T-helper 1 cell treated with Interleukin-12 subunit alpha and Interleukin-12 subunit beta and Interleukin-4 antibody, amounts not matched to agents 30 μg/mL and 1 μg/mL, for 36 hours (primary cell): ENCODE data around the gene CCNC.

ENCODE experiments used
- H3K27ac Mint-ChIP-seq: one replicate; pipeline ENCODE4 v1.8.0; 2021; ENCODE audit warnings: mild to moderate bottlenecking, mixed read lengths
- H3K27me3 Mint-ChIP-seq: one replicate; pipeline ENCODE4 v1.8.0; 2021; ENCODE audit warnings: low read depth, mixed read lengths
- H3K36me3 Mint-ChIP-seq: one replicate; pipeline ENCODE4 v1.8.0; 2021; ENCODE audit warnings: low read depth, mixed read lengths
- H3K4me1 Mint-ChIP-seq: one replicate; pipeline ENCODE4 v1.8.0; 2021; ENCODE audit warnings: low read depth, mixed read lengths
- H3K4me3 Mint-ChIP-seq: one replicate; pipeline ENCODE4 v1.8.0; 2021; ENCODE audit warnings: mild to moderate bottlenecking, moderate library complexity, mixed read lengths
- H3K9me3 Mint-ChIP-seq: one replicate; pipeline ENCODE4 v1.8.0; 2021; ENCODE audit warnings: mixed read lengths

Gene CCNC

DNA sequence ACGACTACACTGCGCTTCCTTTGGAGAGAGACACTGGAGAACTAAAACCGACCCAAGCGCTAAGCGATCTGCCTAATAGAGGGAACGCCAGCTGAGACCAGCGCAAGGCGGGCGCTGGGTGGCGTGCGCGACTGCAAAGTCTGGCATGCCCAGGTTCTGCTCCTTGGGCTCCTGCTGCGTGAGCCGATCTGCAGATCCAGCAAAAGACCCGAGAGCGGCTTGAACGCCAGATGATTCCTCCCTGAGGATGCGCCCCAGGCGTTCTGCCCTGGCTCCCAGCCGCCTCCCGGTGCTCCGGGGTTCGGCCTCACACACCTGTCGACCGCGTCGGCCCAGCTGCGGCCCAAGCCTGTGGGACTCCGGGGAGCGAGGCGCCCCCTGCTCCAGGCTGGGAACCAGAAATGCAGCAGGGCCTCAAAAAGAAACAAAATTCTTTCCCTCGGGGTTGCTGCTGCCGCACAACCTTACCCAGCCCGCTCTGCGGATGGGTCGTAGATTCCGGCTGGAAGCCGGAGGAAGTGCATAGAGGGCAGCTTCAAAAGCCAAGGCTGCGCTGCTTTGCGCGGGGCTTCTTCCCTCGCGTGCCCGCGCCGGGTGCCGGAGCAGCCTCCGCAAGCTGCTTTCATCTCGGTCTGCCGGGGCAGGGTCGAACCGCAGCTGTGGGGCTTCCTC, 20.3 kb upstream of the CCNC start:
- Mint-ChIP-seq H3K4me3 (peak overlapping the region; percentile 81), H3K27me3 (peaks cover 83% of the 10 kb centered on the region), H3K4me1 (peaks cover 21% of the 10 kb centered on the region), H3K9me3 (no peaks in the 10 kb centered on the region), H3K36me3 (peaks cover 2% of the 10 kb centered on the region), H3K27ac (no peak overlapping the region)

DNA sequence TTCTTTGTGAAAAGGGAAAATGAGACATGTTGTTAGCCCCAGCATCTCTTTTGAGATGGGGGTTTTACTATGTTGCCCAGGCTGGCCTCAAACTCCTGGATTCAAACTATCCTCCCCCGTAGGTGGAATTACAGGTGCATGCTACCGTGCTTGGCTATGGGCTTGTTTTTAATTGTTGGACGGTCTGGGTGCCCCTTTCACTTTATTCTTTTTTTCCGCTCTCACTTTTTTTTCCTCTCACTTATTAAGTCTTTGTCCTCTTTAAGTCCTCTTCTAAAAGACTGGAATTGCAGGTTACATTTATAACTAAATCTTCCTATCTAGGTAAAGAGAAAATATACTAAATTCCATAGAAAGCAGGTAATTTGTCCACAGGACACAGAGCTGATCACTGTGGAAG, 19.3 kb upstream of the CCNC start:
- H3K4me1 Mint-ChIP-seq: peaks cover 21% of the 10 kb centered on the region
- no peaks in the 10 kb centered on the region for H3K9me3 Mint-ChIP-seq
- H3K27me3 Mint-ChIP-seq: peaks cover 84% of the 10 kb centered on the region
- H3K36me3 Mint-ChIP-seq: peaks cover 2% of the 10 kb centered on the region
- no peak overlapping the region for H3K4me3 Mint-ChIP-seq
- no peak overlapping the region for H3K27ac Mint-ChIP-seq

DNA sequence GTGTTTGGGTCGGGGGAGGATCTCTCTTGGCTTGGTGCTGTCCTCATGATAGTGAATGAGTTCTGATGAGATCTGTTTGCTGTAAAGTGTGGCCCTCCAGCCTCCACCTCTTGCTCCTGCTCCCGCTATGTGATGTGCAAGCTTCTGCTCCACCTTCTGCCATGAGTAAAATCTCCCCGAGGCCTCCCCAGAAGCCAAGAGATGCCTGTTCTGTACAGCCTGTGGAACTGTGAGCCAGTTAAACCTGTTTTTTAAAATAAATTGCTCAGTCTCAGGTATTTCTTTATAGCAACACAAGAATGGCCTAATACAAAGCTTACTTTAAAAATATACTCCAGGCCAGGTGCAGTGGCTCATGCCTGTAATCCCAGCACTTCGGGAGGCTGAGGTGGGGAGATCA, 11.3 kb upstream of the CCNC start:
- peaks cover 5% of the 10 kb centered on the region for H3K4me1 Mint-ChIP-seq
- H3K27ac Mint-ChIP-seq: no peak overlapping the region
- no peak overlapping the region for H3K4me3 Mint-ChIP-seq

DNA sequence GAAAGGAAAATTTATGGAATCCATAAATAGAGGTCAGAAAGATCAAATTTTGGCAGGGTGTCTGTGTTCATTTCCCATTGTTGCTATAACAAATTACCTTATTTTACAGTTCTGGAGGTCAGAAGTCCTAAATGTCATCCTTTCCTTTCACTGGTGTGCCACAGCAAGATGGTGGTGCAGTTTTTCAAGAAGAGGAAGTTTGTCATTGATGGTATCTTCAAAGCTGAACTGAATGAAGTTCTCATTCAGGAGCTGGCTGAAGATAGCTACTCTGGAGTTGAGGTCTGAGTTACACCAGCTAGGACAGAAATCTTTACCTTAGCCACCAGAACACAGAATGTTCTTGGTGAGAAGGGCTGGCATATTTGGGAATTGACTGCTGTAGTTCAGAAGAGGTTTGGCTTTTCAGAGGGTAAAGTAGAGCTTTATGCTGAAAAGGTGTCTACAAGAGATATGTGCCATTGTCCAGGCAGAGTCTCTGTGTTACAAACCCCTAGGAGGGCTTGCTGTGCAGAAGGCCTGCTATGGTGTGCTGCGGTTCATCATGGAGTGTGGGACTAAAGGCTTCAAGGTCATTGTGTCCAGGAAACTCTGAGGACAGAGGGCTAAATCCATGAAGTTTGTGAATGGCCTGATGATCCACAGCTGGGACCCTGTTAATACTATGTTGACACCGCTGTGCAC, 7.2 kb upstream of the CCNC start:
- Mint-ChIP-seq H3K36me3 (peaks cover 1% of the 10 kb centered on the region), H3K4me3 (no peak overlapping the region), H3K27me3 (peaks cover 35% of the 10 kb centered on the region), H3K9me3 (no peaks in the 10 kb centered on the region), H3K27ac (no peak overlapping the region), H3K4me1 (peaks cover 8% of the 10 kb centered on the region)

More for the DNA sequence above, 11.3 kb upstream of the CCNC start:
- Mint-ChIP-seq H3K27me3 (peaks cover 47% of the 10 kb centered on the region), H3K9me3 (no peaks in the 10 kb centered on the region), H3K36me3 (peaks cover 1% of the 10 kb centered on the region)

DNA sequence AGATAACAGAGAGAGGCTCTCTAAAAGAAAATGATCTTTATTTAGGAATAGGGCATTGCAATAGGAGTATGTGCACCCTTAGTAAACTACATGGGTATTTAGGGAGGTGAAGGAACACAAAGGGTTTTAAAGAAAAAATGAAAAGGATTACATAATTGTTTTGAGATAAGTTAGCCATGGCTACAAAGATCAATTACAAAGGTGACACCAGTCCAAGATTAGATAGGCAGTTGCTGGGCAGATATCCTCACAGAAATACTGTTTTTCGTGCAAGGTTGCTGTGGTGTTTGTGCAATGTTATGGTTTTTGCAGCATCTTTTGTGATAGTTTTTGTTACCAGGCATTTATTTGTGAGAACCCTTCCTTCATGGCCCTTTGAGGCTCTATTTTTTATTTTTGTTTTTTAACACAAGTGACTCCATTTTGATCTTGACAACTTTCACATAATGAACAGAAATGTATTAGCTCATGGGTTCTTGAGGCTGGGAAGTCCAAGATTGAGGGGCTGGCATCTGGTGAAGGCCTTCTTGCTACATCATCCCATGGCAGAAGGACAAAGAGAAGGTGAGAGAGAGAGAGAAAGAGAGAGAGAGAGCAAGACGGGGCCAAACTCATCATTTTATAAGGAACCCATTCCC, 5.6 kb upstream of the CCNC start:
- peaks cover 1% of the 10 kb centered on the region for H3K36me3 Mint-ChIP-seq
- no peak overlapping the region for H3K27ac Mint-ChIP-seq
- H3K27me3 Mint-ChIP-seq: peaks cover 25% of the 10 kb centered on the region
- H3K4me1 Mint-ChIP-seq: peaks cover 9% of the 10 kb centered on the region
- no peaks in the 10 kb centered on the region for H3K9me3 Mint-ChIP-seq
- no peak overlapping the region for H3K4me3 Mint-ChIP-seq

DNA sequence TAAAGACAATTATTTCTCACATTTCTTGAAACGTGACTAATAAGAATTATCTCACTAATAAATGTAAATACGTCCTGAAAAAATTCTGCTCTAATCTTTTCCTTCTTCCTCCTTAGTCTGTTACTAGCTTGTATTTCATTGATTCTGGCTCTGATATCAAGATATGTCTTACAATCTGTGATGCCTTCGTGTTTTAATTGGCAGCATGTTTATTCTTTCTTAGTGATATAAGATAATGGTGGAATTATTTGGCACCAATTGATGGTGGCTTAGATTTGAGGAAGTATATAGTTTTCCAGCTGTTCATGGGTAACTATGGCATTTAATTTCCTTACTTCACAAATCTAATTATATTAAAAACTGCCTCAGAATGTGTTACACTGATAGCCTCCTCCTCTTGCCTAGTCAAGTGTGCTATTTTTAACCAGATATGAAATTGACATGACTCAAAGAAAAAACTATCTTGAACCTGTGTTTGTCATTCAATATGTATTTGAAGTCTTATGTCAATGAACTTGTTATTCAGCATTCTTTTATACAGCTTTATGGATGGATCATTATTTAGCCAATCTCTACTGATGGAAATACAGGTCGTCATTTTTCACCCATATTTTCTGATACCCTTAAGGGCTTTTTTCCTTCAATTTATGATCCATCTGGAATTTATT, 5.3 kb downstream of the CCNC start:
- Mint-ChIP-seq H3K36me3 (peaks cover 8% of the 10 kb centered on the region), H3K4me3 (no peak overlapping the region), H3K27ac (no peak overlapping the region), H3K9me3 (no peaks in the 10 kb centered on the region), H3K27me3 (no peaks in the 10 kb centered on the region), H3K4me1 (peaks cover 16% of the 10 kb centered on the region)

DNA sequence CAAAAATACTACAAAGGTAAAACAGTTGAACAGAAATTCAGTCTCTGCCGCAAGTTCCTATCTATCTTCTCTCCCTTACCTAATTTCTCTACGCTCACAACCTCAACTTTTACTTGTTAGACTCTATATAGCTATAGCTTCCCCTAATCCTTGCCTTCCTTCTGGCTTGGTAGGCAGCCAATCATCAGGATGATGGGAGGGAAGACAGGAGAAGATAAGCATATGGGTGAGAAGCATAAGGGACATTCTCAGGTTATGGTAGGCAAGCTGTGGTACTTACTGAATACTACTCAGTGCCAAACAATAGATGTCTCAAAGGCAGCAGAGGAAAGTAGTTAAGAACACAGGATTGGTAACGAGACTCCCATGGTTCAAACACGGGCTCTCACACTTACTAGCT, 7.8 kb downstream of the CCNC start:
- Mint-ChIP-seq H3K4me1 (peaks cover 4% of the 10 kb centered on the region), H3K36me3 (peaks cover 19% of the 10 kb centered on the region), H3K4me3 (no peak overlapping the region), H3K27ac (no peak overlapping the region), H3K9me3 (no peaks in the 10 kb centered on the region), H3K27me3 (no peaks in the 10 kb centered on the region)

DNA sequence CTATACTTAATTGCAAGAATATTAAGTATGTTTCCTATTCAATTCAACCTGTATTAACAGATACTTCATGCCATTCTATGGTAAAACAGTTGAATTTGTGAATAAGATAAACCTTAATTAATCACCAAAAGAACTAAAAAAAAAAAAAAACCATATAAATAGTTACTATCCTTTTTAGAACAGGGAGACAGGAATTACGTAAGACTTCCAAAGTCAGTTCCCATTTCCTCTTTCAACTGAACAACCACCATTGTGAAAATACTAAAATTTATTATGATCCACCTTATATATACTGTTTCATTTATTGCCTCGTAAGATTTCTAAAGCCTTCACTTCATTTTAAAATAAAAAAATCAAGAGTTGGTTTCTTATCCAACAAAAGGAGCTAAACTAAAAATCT, 9.4 kb downstream of the CCNC start:
- H3K27me3 Mint-ChIP-seq: no peaks in the 10 kb centered on the region
- peaks cover 2% of the 10 kb centered on the region for H3K4me1 Mint-ChIP-seq
- H3K4me3 Mint-ChIP-seq: no peak overlapping the region
- no peak overlapping the region for H3K27ac Mint-ChIP-seq
- H3K36me3 Mint-ChIP-seq: peaks cover 26% of the 10 kb centered on the region
- H3K9me3 Mint-ChIP-seq: no peaks in the 10 kb centered on the region

DNA sequence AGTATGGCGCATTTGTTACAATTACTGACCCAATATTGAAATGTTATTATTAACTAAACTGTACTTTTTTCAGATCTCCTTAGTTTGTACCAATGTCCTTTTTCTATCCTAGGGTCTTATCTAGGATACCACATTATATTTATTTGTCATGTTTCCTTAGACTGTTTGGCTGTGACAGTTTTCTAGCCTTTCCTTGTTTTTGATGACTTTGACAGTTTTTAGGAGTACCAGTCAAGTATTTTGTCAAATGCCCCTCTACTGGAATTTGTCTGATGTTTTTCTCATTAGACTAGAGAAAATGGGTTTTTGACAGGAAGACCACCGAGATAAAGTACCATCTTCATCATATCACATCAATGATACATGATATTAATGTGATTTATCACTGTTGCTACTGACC, 14.6 kb downstream of the CCNC start:
- no peaks in the 10 kb centered on the region for H3K4me1 Mint-ChIP-seq
- H3K9me3 Mint-ChIP-seq: no peaks in the 10 kb centered on the region
- peaks cover 25% of the 10 kb centered on the region for H3K36me3 Mint-ChIP-seq
- no peaks in the 10 kb centered on the region for H3K27me3 Mint-ChIP-seq
- no peak overlapping the region for H3K27ac Mint-ChIP-seq
- H3K4me3 Mint-ChIP-seq: no peak overlapping the region

DNA sequence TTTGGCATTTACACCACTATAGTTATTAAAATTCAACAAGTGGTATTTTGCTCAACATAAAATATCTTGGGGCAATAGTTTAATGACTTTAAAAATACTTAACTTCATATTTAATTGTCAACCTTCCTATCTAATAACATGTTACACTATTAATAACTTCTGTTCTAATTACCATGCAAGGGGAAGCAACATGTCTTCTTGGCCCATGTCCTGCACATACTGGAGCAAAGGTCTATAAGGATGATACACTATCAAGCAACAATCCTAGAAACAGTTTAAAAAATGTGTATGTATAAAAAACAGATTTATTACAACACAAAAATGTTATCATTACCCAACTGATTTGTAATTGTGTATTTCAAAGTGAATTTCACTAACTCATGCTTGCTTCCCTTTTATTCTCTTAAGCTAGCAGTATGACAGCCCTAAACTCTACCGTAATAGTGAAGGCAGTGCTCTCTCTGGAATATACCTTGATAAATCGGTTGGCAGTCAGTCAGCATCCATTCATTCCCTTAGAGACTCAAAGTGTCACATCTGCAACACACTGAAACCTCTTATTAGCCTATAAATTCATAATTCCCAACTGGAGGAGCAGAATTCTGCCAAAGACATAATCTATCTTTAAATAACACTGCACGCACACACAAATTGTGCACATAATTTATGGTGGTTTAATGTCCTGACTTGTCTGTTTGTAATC, 18.3 kb downstream of the CCNC start:
- Mint-ChIP-seq H3K4me1 (peaks cover 3% of the 10 kb centered on the region), H3K4me3 (no peak overlapping the region), H3K36me3 (peaks cover 28% of the 10 kb centered on the region), H3K27me3 (no peaks in the 10 kb centered on the region), H3K27ac (no peak overlapping the region), H3K9me3 (no peaks in the 10 kb centered on the region)

DNA sequence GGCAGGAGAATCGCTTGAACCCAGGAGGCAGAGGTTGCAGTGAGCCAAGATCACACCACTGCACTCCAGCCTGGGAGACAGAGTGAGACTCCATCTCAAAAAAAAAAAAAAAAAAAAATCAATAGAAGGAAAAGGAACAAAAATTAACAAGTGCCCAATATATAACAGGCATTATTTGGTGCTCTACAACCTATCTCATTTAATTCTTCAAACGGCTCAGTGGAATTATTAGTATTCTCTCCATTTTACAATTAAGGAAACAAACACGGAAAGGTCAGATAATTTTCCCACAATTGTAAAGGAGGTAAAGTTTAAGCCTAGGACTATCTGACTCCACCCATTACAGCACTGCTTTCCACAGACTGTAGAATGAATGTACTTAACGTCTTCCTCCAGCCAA, 19.8 kb downstream of the CCNC start:
- H3K4me1 Mint-ChIP-seq: peaks cover 3% of the 10 kb centered on the region

DNA sequence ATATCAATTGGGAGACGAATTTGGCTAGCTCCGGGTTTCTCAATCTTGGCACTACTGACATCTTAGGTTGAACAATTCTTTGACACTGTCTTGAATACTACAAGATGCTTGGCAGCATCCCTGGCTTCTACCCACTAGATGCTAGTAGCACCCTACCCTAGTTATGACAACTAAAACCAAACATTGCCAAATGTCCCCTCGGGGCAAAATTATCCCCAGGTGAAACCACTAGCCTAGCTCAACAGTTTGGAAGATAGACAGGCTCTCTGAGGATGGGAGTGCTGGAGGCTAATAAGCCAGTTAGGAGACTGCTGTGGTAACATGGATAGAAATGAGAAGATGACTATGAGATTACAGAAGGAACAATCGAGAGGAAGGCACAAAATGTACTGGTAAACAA, 20.9 kb downstream of the CCNC start:
- peaks cover 35% of the 10 kb centered on the region for H3K36me3 Mint-ChIP-seq
- H3K27me3 Mint-ChIP-seq: no peaks in the 10 kb centered on the region
- no peak overlapping the region for H3K27ac Mint-ChIP-seq
- H3K4me1 Mint-ChIP-seq: peaks cover 3% of the 10 kb centered on the region
- no peaks in the 10 kb centered on the region for H3K9me3 Mint-ChIP-seq
- no peak overlapping the region for H3K4me3 Mint-ChIP-seq

More for the DNA sequence above, 19.8 kb downstream of the CCNC start:
- no peaks in the 10 kb centered on the region for H3K9me3 Mint-ChIP-seq
- H3K36me3 Mint-ChIP-seq: peaks cover 31% of the 10 kb centered on the region
- no peak overlapping the region for H3K4me3 Mint-ChIP-seq
- H3K27me3 Mint-ChIP-seq: no peaks in the 10 kb centered on the region
- no peak overlapping the region for H3K27ac Mint-ChIP-seq

DNA sequence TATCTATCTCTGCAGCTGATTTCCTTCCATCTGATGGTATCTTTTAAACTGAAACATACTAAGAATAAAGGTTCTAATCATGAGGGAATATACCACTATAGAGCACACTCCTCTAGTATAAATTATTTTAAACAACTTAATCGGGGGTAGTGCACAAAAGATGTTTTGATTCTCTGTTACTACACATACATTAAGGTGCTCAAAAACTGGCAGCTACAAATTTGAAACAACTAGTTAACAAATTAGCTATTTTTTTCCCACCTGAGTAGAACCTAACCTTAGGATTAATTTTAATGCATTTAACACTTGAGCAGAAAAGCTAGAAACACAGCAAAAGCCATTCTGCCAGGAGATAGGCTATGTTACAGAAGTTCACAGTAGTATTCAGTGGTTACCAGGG, 23.0 kb downstream of the CCNC start:
- Mint-ChIP-seq H3K27me3 (no peaks in the 10 kb centered on the region), H3K4me3 (no peak overlapping the region), H3K27ac (no peak overlapping the region), H3K36me3 (peaks cover 43% of the 10 kb centered on the region), H3K9me3 (no peaks in the 10 kb centered on the region), H3K4me1 (peaks cover 3% of the 10 kb centered on the region)

DNA sequence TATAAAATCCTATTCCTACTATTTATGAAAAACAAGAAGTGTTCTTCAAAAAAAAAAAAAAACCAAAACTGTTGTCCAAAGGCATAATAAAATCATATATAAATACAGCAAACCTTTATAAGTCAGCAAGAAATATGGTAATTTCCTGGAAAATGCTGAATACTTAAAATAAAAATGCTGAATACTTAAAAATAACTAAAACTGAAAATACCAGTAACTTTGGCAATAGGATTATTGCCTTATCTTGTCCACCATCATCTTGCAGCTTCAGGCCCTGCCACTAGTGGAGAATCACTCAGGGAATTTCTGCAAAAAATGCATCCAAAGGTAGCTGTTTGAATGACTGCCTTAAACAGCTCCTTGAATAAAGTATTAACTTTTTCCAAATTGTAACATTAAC, 24.5 kb downstream of the CCNC start:
- no peak overlapping the region for H3K27ac Mint-ChIP-seq
- H3K27me3 Mint-ChIP-seq: no peaks in the 10 kb centered on the region
- H3K36me3 Mint-ChIP-seq: peaks cover 41% of the 10 kb centered on the region
- peaks cover 3% of the 10 kb centered on the region for H3K4me1 Mint-ChIP-seq
- no peaks in the 10 kb centered on the region for H3K9me3 Mint-ChIP-seq
- H3K4me3 Mint-ChIP-seq: no peak overlapping the region
